DOHH2 (cell line): ENCODE results near the gene THRB.

ENCODE experiments used
- H3F3A ChIP-seq: fragments of 200-600 bp; sonication (generic), shearing (Covaris generic); 2 replicates; pipeline ENCODE4 v1.6.0; 2016; ENCODE audit warnings: antibody characterized with exemption, mild to moderate bottlenecking; ENCODE audit not compliant: control insufficient read depth, insufficient read depth
- H3K27ac ChIP-seq: fragments of 200-600 bp; sonication (generic); 2 replicates; pipeline ENCODE4 v1.5.1; 2014; ENCODE audit warnings: low read depth, mild to moderate bottlenecking, low read length, moderate library complexity
- H3K27me3 ChIP-seq: fragments of 200-600 bp; sonication (generic); 2 replicates; pipeline ENCODE4 v1.6.1; 2014; ENCODE audit warnings: mild to moderate bottlenecking, low read length, mixed read lengths; ENCODE audit not compliant: control insufficient read depth
- H3K36me3 ChIP-seq: fragments of 200-600 bp; sonication (generic); 2 replicates; pipeline ENCODE4 v1.6.1; 2014; ENCODE audit warnings: mild to moderate bottlenecking, low read length, moderate library complexity, mixed read lengths; ENCODE audit not compliant: control insufficient read depth
- H3K4me1 ChIP-seq: fragments of 200-600 bp; sonication (generic); 2 replicates; pipeline ENCODE4 v1.6.1; 2014; ENCODE audit warnings: mild to moderate bottlenecking, low read length, mixed read lengths; ENCODE audit not compliant: control insufficient read depth
- H3K4me2 ChIP-seq: fragments of 200-600 bp; sonication (generic); 2 replicates; pipeline ENCODE4 v1.6.0; 2014; ENCODE audit warnings: mild to moderate bottlenecking, low read length, moderate library complexity
- H3K4me3 ChIP-seq: fragments of 200-600 bp; sonication (generic); 2 replicates; pipeline ENCODE4 v1.5.1; 2014; ENCODE audit warnings: mild to moderate bottlenecking, low read length, mixed read lengths
- H3K79me2 ChIP-seq: fragments of 200-600 bp; sonication (generic); 2 replicates; pipeline ENCODE4 v1.6.1; 2014; ENCODE audit warnings: mild to moderate bottlenecking, low read length, mixed read lengths; ENCODE audit not compliant: control insufficient read depth
- H3K9me2 ChIP-seq: fragments of 200-600 bp; sonication (generic); replicated peaks from 2 replicates; pipeline ENCODE4 v1.6.1; 2014; ENCODE audit warnings: mild to moderate bottlenecking, low read length, mixed read lengths; ENCODE audit not compliant: control insufficient read depth
- H3K9me3 ChIP-seq: fragments of 200-600 bp; sonication (generic); 2 replicates; pipeline ENCODE4 v1.6.1; 2014; ENCODE audit warnings: antibody characterized with exemption, low read length, mixed read lengths; ENCODE audit not compliant: control insufficient read depth, insufficient read depth
- H4K20me1 ChIP-seq: fragments of 200-600 bp; sonication (generic); 2 replicates; pipeline ENCODE4 v1.6.0; 2014; ENCODE audit warnings: low read depth, mild to moderate bottlenecking, antibody characterized with exemption, low read length, moderate library complexity; ENCODE audit not compliant: control insufficient read depth, insufficient read depth
- CTCF ChIP-seq: fragments of 200-600 bp; sonication (generic); IDR thresholded peaks from one replicate; pipeline ENCODE4 v1.5.1; 2014; ENCODE audit warnings: antibody characterized with exemption, mild to moderate bottlenecking, low read depth, low read length; ENCODE audit not compliant: poor library complexity, severe bottlenecking
- EZH2phosphoT487 ChIP-seq: fragments of 200-600 bp; sonication (generic); IDR thresholded peaks from 2 replicates; pipeline ENCODE4 v1.6.1; 2017; ENCODE audit warnings: borderline replicate concordance, mild to moderate bottlenecking, antibody characterized with exemption, low read length, moderate library complexity, mixed read lengths

THRB gene

DNA sequence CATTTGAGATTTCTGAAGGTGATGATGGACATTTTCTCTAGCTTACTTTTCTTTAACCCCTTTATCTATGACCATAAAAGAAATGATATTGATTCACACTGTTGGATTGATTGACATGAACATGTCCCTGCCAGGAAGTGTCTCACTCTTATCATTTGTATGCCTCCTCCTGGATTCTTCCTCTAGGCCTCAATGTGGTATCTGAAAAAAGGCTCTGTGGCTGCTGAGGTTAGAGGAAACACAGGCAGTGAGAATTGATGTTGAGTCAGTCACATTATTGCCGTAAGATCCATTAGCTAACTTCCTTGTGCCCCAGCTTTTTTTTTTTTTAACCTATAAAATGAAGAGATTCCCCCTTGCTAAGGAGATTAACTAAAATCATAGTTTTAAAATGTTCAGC is 8.0 kb upstream of the THRB start:
- H3K27me3 ChIP-seq: no peaks in the 10 kb centered on the region
- H3F3A ChIP-seq: no peaks in the 10 kb centered on the region
- no peaks in the 10 kb centered on the region for H4K20me1 ChIP-seq
- H3K4me3 ChIP-seq: no peak overlapping the region
- no peak for TF ChIP-seq EZH2phosphoT487
- no peaks in the 10 kb centered on the region for H3K79me2 ChIP-seq
- H3K4me2 ChIP-seq: no peak overlapping the region
- H3K9me2 ChIP-seq: no peaks in the 10 kb centered on the region
- no peak overlapping the region for H3K27ac ChIP-seq
- H3K36me3 ChIP-seq: no peaks in the 10 kb centered on the region
- no peaks in the 10 kb centered on the region for H3K9me3 ChIP-seq
- no peaks in the 10 kb centered on the region for H3K4me1 ChIP-seq

DNA sequence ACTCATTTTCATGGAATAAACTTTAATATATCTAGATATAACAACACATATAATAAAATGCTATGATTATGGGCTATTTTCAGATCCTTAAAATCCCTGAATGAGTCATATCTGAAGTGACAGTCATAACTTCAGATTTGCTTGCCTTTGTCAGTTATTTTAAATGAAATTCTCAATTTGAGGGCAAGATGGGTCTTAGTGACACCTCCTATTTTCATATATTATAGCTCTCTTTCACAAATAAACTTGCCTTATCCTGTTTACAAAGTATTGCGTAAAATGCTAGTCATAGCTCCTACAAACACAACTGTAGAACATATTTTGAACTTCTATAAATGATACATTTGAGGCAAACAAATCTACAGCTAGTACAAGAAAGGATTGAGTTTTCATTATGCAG is 6.2 kb upstream of the THRB start:
- Histone ChIP-seq H3K79me2 (no peaks in the 10 kb centered on the region), H3K4me2 (no peak overlapping the region)
- no peak for TF ChIP-seq EZH2phosphoT487
- TF ChIP-seq CTCF: no peak

GRCh38 chr3:24499991-24500390 is 5.3 kb upstream of the THRB start:
- TF ChIP-seq EZH2phosphoT487 (no peak), CTCF (no peak)
- Histone ChIP-seq H3K27ac (no peak overlapping the region), H3K4me1 (no peaks in the 10 kb centered on the region), H3F3A (no peaks in the 10 kb centered on the region), H3K36me3 (no peaks in the 10 kb centered on the region), H4K20me1 (no peaks in the 10 kb centered on the region), H3K9me2 (no peaks in the 10 kb centered on the region), H3K27me3 (peaks cover 11% of the 10 kb centered on the region), H3K4me2 (no peak overlapping the region), H3K4me3 (no peak overlapping the region), H3K79me2 (no peaks in the 10 kb centered on the region), H3K9me3 (no peaks in the 10 kb centered on the region)

More for the DNA sequence above, 6.2 kb upstream of the THRB start:
- Histone ChIP-seq H3K9me2 (no peaks in the 10 kb centered on the region), H3K27me3 (peaks cover 5% of the 10 kb centered on the region), H3K36me3 (no peaks in the 10 kb centered on the region), H3K4me3 (no peak overlapping the region), H3F3A (no peaks in the 10 kb centered on the region), H4K20me1 (no peaks in the 10 kb centered on the region), H3K4me1 (no peaks in the 10 kb centered on the region), H3K27ac (no peak overlapping the region), H3K9me3 (no peaks in the 10 kb centered on the region)

GRCh38 chr3:24498796-24499195 is 4.1 kb upstream of the THRB start:
- Histone ChIP-seq H3K27ac (no peak overlapping the region), H3K9me2 (no peaks in the 10 kb centered on the region), H3K4me2 (no peak overlapping the region), H3K9me3 (no peaks in the 10 kb centered on the region), H3K79me2 (no peaks in the 10 kb centered on the region), H3K27me3 (peaks cover 21% of the 10 kb centered on the region), H4K20me1 (no peaks in the 10 kb centered on the region), H3K4me3 (no peak overlapping the region), H3K36me3 (no peaks in the 10 kb centered on the region), H3F3A (no peaks in the 10 kb centered on the region), H3K4me1 (no peaks in the 10 kb centered on the region)
- TF ChIP-seq CTCF: no peak
- TF ChIP-seq EZH2phosphoT487: no peak
